HG03135 (cell line): Measurements from ENCODE around the gene EZH1.

Experiments
- ATAC-seq: cut with Tn5 transposase; IDR thresholded peaks from one replicate; pipeline ENCODE4 v1.9.1; 2021; ENCODE audit warnings: mild to moderate bottlenecking, moderate library complexity; ENCODE audit not compliant: unreplicated experiment

Gene EZH1

DNA sequence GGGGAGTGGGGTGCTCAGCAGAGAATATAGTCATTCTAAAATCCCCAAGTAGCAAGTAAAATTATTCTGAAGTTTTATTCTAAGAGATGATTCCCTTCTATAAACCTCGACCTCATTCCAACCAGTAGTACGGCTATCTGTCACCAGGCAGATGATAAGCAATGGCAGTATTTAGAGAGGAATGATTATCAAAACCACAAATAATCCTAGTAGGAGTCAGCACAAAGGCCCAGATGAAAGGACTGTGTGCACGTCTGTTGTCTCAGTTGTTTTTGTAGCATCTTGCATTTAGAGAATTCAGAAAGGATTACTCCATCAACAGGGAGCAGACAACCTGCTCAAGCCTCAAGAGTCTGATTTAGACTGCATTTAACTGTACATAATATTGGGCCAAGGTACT is 21.2 kb downstream of the EZH1 start:
- ATAC-seq, result no peak

- ATAC-seq, result no peak
Observed at GRCh38 chr17:42720996-42721583, 23.8 kb downstream of the EZH1 start.

- no peak for ATAC-seq
Observed at GRCh38 chr17:42709561-42709960, 35.3 kb downstream of the EZH1 start.

- no peak for ATAC-seq
Observed at GRCh38 chr17:42708588-42708987, 36.3 kb downstream of the EZH1 start.

- no peak for ATAC-seq
Observed at GRCh38 chr17:42706732-42707131, 38.1 kb downstream of the EZH1 start.

DNA sequence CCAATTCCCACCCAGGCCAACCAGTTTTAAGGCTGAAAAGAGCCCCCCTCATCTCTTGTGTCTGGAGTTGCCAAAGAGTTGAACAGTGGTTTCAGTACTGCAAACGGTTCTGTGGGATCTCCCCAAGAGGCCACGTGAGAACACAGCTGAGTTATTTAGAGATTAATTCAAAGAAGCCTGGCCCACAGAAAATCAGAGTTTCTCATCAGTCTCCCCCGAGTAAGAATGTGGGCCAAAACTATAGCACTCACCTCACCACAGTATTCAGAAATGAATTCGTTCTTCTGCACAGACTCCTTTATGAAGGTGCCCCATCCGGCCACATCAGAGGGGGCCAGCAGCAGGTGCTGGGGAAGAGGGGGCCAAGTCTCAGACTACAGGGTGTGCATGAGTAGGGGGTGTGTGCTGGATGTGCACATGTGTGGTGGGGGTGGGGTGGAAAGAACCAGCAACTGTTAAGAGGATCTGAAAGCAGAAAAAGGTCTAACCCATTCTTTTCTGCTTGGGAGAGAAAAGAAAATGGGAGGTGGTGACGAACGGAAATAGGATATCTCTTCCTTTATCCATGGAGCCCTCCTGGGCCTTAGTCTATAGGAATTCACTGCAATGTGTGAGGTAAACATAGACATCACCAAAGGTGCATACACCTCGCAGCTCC is 39.9 kb downstream of the EZH1 start:
- peak; percentile 71 for ATAC-seq

- no peak for ATAC-seq
Observed at GRCh38 chr17:42704490-42704836, 40.4 kb downstream of the EZH1 start.

GRCh38 chr17:42702446-42702845 is 42.4 kb downstream of the EZH1 start:
- ATAC-seq, result no peak

DNA sequence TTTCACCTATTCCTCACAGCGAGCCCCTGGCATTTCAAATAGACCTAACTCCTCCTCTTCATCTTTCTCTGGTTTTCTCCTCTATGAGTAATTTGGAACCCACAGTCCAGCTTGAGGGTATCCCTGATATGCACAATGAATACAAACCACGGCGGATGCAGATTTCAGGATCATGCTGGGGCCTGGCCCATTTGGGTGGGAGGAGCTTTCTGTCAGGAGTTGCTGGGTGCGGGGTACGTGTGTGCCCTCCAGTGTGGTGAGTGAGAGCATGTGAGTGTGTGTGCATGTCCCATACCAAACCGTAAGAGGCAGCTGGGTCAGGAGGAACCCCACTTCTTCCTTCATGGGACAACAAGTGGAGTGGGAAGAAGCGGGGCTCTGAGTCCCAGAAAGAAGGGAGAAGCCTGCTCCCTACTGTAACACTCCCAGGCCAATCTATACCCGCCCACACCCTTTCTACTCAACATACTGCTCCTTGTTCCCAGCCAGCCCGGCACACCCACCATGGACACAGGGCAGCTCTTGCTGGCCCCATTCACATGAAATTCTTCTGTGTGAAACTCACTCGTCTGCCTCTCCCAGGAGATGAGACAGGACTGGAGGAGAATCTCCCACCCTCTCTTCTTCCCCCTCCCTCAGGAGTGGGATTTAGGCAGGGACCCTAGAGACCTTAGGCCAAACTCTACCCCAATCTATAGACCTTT is 44.1 kb downstream of the EZH1 start:
- no peak for ATAC-seq

GRCh38 chr17:42699415-42699740 is 45.5 kb downstream of the EZH1 start:
- ATAC-seq, result no peak

- no peak for ATAC-seq
Observed at GRCh38 chr17:42698736-42699414, 46.0 kb downstream of the EZH1 start.

DNA sequence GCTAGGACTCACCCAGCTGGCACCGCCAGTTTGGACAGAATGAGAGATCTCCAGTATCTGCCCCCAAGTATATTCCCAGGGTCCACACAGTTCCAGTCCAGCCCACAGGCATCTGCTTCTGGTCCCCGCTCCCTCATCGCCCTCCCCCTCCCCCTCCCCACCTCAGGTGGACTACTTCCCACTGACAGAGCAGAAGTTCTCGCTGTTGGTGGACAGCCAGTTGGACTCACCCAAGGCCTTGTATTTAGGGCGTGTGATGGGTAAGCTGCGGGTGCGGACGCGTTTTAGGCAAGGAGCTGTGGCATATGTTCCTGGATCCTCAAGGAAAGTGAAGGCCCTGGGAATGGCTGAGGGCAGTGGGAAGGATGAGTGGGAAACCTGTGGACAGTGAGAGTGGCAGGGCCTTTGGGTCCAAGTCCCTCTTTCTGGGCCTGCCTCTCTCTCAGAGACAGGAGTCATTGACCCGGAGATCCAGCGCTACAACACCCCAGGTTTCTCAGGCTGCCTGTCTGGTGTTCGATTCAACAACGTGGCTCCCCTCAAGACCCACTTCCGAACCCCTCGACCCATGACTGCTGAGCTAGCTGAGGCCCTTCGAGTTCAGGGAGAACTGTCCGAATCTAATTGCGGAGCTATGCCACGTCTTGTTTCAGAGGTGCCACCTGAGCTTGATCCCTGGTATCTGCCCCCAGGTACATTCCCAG is 47.6 kb downstream of the EZH1 start:
- ATAC-seq, result no peak

GRCh38 chr17:42695500-42695899 is 49.3 kb downstream of the EZH1 start:
- no peak for ATAC-seq

DNA sequence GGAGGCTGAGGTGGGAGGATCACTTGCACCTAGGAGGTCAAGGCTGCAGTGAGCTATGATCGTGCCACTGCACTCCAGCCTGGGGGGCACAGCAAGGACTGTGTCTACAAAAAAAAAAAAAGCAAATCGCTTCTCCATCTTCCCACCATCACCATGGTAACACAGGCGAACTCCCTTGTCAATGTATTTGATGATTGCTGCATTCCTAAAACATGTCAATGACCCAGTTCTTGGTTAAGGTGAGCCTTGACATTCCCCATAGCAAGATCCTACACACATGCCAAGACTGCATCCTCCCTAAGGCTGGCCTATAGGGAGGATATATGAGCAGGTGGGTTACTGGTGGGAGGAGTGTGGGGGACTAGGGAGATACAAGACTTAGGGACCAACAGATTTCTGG is 50.3 kb downstream of the EZH1 start:
- ATAC-seq, result no peak

DNA sequence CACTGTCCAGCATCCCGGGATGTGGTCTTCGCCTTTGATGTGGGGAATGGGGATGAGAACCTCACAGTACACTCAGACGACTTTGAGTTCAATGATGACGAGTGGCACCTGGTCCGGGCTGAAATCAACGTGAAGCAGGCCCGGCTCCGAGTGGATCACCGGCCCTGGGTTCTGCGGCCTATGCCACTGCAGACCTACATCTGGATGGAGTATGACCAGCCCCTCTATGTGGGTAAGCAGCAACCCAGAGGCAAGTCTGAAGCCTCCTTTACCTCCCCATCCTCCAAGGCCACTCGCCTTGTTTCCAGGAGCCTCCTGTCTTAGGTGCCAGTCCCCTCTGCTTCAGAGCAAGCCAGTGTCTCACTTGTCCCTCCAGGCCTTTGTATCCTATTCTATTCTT is 52.4 kb downstream of the EZH1 start:
- no peak for ATAC-seq

- ATAC-seq, result no peak
Observed at GRCh38 chr17:42691021-42691545, 53.8 kb downstream of the EZH1 start.

- ATAC-seq, result no peak
Observed at GRCh38 chr17:42690596-42690995, 54.2 kb downstream of the EZH1 start.

DNA sequence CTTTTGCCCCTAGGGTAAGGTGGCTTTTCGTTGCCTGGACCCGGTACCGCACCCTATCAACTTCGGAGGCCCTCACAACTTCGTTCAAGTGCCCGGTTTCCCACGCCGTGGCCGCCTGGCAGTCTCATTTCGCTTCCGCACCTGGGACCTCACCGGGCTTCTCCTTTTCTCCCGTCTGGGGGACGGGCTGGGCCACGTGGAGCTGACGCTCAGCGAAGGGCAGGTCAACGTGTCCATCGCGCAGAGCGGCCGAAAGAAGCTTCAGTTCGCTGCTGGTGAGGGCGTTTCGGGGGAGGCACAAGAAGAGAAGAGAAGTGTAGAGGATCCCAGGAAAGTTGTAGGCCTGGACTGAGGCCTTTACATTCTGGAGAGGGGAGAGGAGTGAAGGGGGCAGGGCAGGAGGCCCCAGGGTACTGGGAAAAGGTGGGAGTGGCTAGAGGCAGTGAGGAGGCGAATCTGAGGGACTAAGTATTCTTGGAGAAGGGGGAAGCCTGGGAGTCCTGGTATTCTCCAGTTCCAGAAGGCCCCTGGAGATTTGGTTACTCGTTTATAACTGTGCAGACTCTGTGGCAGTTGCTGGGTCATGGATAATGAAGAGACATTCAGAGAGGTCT is 57.0 kb downstream of the EZH1 start:
- no peak for ATAC-seq

DNA sequence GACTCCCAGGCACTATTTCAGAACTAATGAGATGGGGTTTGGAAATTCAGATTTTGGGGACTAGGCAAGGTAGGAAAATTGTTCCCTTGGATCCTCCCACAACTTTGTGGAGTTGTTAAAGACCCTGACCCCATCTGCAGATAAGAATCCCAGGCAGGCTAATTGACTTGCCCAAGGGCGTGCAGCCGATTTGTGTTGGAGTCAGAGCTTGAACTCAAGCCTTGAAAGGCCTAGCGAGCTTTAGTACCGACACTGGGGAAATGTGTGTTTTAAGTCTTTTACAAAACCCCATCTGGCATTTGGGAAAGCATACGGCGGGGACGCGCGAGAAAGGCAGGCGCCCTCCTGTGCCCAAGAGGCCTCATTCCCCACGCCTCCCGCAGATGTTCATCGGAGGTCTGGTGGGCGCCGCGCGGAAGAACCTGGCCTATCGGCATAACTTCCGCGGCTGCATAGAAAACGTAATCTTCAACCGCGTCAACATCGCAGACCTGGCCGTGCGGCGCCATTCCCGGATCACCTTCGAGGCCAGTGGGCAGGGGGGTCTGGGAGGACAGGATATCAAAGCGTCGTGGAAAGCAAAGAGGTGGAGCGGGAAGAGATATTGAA is 58.2 kb downstream of the EZH1 start:
- no peak for ATAC-seq

- ATAC-seq, result no peak
Observed at GRCh38 chr17:42685831-42686230, 59.0 kb downstream of the EZH1 start.
